Activated CD4-positive, alpha-beta memory T cell treated with anti-CD3 and anti-CD28 coated beads, Interleukin-2, amount 10 ng/mL, durations not matched to agents 7 days and 5 days (primary cell): ENCODE results near the gene EYS. TPM values are rescaled to one million over a fixed set of nuclear protein-coding genes. Genes with fewer than 3 reads are reported as not detected.

Source experiments
- CTCF ChIA-PET: fragments of 350-600 bp; sonication (Branson Sonifier 250); formaldehyde crosslinking; loops from one replicate; lab custom pipeline; 2021; ENCODE audit warnings: antibody characterized with exemption, inconsistent platforms; lab: Charles Lee
- POLR2A ChIA-PET: fragments of 350-600 bp; sonication (Branson Sonifier 250); formaldehyde crosslinking; loops from one replicate; lab custom pipeline; 2021; ENCODE audit warnings: antibody characterized with exemption; lab: Charles Lee
- DNase-seq: peaks from one replicate; pipeline ENCODE4 v3.0.0-alpha.2; 2020
- H3K27ac Mint-ChIP-seq: one replicate; pipeline ENCODE4 v1.8.0; 2021; ENCODE audit warnings: mild to moderate bottlenecking, mixed read lengths
- H3K27me3 Mint-ChIP-seq: one replicate; pipeline ENCODE4 v1.8.0; 2021; ENCODE audit warnings: mixed read lengths
- H3K36me3 Mint-ChIP-seq: one replicate; pipeline ENCODE4 v1.8.0; 2021; ENCODE audit warnings: low read depth, mixed read lengths
- H3K4me1 Mint-ChIP-seq: one replicate; pipeline ENCODE4 v1.8.0; 2021; ENCODE audit warnings: mixed read lengths
- H3K4me3 Mint-ChIP-seq: one replicate; pipeline ENCODE4 v1.8.0; 2021; ENCODE audit warnings: mild to moderate bottlenecking, mixed read lengths
- H3K9me3 Mint-ChIP-seq: one replicate; pipeline ENCODE4 v1.8.0; 2021; ENCODE audit warnings: mixed read lengths
- total RNA-seq, 2 experiments: library from RNA; stranded (reverse); gene quantifications; one replicate each; pipeline ENCODE4 v1.2.3, GENCODE V29; 2021

Gene EYS
- total RNA-seq, 2 experiments from 2014 or later, result not detected

- no peaks in the 10 kb centered on the region for H3K27me3 Mint-ChIP-seq
- ChIA-PET CTCF (interaction anchor here (0.6 kb wide), 1 partner anchor 1060 kb away, joined by 4 read pairs; no protein-coding TSS in a partner anchor), POLR2A (no interaction called here)
- no peak overlapping the region for H3K27ac Mint-ChIP-seq
- no peaks in the 10 kb centered on the region for H3K4me1 Mint-ChIP-seq
- H3K9me3 Mint-ChIP-seq, result peaks cover 6% of the 10 kb centered on the region
- H3K4me3 Mint-ChIP-seq, result no peak overlapping the region
- H3K36me3 Mint-ChIP-seq, result no peaks in the 10 kb centered on the region
- DNase-seq, result no peak
Measured at GRCh38 chr6:64553249-64553786, 1153.7 kb downstream of the EYS start.

DNA sequence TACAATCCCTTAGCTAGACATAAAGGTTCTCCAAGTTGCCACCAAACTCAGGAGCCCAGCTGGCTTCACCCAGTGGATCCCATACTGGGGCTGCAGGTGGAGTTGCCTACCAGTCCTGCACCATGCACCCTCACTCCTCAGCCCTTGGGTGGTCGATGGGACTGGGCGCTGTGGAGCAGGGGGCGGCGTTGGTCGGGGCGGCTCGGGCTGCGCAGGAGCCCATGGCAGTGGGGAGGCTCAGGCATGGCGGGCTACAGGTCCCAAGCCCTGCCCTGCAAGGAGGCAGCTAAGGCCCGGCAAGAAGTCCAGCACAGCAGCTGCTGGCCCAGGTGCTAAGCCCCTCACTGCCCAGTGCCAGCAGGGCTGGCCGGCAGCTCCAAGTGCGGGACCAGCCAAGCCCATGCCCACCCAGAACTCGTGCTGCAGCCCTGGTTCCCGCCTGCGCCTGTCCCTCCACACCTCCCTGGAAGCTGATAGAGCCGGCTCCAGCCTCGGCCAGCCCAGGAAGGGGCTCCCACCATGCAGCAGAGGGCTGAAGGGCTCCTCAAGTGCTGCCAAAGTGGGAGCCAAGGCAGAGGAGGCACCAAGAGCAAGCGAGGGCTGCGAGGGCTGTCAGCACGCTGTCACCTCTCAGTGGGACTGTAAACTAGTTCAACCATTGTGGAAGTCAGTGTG lies 1159.3 kb downstream of the EYS start:
- CTCF ChIA-PET, result no interaction called here
- Mint-ChIP-seq H3K27me3 (no peaks in the 10 kb centered on the region), H3K4me1 (no peaks in the 10 kb centered on the region), H3K27ac (no peak overlapping the region), H3K36me3 (no peaks in the 10 kb centered on the region), H3K4me3 (no peak overlapping the region), H3K9me3 (peaks cover 9% of the 10 kb centered on the region)
- POLR2A ChIA-PET, result no interaction called here
- no peak for DNase-seq

DNA sequence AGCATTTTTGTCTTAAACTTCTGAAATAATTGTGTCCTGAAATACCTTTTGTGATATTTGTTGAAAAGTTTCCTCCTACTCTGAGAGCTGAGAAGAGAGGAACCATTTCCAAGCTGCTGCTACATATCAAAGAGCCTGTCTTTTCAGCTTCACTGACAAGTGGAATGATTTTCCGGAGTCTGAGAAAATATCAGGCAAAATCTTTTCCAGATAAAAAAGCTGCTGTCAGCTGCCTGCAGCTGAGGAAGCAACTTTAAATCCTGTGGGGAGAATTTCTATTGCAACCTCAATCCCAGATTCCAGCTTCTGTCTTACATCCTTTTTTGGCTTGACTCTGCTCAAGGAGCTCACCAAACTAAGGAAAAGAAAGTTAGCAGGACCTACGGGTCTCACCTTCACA lies 1167.1 kb downstream of the EYS start:
- Mint-ChIP-seq H3K27ac (no peak overlapping the region), H3K4me1 (no peaks in the 10 kb centered on the region), H3K27me3 (no peaks in the 10 kb centered on the region), H3K36me3 (no peaks in the 10 kb centered on the region), H3K4me3 (no peak overlapping the region), H3K9me3 (peaks cover 6% of the 10 kb centered on the region)
- ChIA-PET CTCF (no interaction called here), POLR2A (no interaction called here)
- no peak for DNase-seq

- ChIA-PET POLR2A (no interaction called here), CTCF (no interaction called here)
- H3K27me3 Mint-ChIP-seq, result no peaks in the 10 kb centered on the region
- H3K36me3 Mint-ChIP-seq, result no peaks in the 10 kb centered on the region
- no peak for DNase-seq
- no peak overlapping the region for H3K4me3 Mint-ChIP-seq
- peaks cover 3% of the 10 kb centered on the region for H3K9me3 Mint-ChIP-seq
- no peaks in the 10 kb centered on the region for H3K4me1 Mint-ChIP-seq
- H3K27ac Mint-ChIP-seq, result no peak overlapping the region
Measured at GRCh38 chr6:64538722-64539121, 1168.3 kb downstream of the EYS start.

DNA sequence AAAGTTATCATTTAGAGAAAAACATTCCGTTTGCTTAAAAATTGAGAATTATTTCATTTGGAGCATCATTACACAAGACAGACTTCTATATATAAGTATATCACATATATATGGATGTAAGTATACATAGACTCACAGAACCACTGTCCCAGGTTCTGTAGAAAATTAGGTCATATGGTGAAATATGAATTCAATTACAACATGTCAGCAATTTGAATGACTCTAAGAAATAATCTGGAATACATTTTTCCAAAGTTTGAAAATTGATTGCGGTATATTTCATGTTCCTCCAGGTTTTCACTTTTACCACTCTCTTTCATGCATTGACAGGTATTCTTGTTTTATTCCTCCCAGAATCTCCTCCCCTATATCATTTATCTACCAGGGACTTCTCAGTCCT lies 1179.1 kb downstream of the EYS start:
- CTCF ChIA-PET, result no interaction called here

DNA sequence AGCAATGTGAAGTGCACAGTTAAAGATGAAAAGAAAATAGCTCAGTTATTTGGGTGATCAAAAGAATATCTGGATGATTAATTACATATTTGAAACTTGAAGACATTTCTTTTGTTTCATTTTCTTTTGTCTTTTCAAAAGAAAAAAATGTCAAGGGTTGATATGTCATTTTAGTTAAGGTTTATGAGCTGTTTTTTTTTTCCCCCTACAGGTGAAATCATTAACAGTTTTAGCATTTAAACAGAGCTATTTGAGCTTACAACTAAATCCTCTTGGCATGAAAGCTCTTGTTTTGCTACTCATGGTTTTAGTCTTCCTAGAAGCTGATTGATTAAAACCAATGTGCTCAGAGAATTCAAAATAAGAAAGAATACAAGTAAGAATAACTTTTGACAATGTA lies 1184.2 kb downstream of the EYS start:
- Mint-ChIP-seq H3K36me3 (no peaks in the 10 kb centered on the region), H3K9me3 (no peaks in the 10 kb centered on the region), H3K4me3 (no peak overlapping the region), H3K27me3 (no peaks in the 10 kb centered on the region), H3K27ac (no peak overlapping the region), H3K4me1 (no peaks in the 10 kb centered on the region)
- ChIA-PET POLR2A (no interaction called here), CTCF (no interaction called here)
- no peak for DNase-seq

More for the DNA sequence above, 1179.1 kb downstream of the EYS start:
- no peak overlapping the region for H3K27ac Mint-ChIP-seq
- no peak overlapping the region for H3K4me3 Mint-ChIP-seq
- no peaks in the 10 kb centered on the region for H3K36me3 Mint-ChIP-seq
- H3K27me3 Mint-ChIP-seq, result no peaks in the 10 kb centered on the region
- POLR2A ChIA-PET, result no interaction called here
- no peak for DNase-seq
- H3K9me3 Mint-ChIP-seq, result no peaks in the 10 kb centered on the region
- H3K4me1 Mint-ChIP-seq, result no peaks in the 10 kb centered on the region

GRCh38 chr6:64520050-64520449 lies 1187.0 kb downstream of the EYS start:
- Mint-ChIP-seq H3K4me1 (no peaks in the 10 kb centered on the region), H3K4me3 (no peak overlapping the region), H3K36me3 (no peaks in the 10 kb centered on the region), H3K27me3 (no peaks in the 10 kb centered on the region), H3K27ac (no peak overlapping the region), H3K9me3 (no peaks in the 10 kb centered on the region)
- POLR2A ChIA-PET, result no interaction called here
- CTCF ChIA-PET, result no interaction called here
- DNase-seq, result no peak

DNA sequence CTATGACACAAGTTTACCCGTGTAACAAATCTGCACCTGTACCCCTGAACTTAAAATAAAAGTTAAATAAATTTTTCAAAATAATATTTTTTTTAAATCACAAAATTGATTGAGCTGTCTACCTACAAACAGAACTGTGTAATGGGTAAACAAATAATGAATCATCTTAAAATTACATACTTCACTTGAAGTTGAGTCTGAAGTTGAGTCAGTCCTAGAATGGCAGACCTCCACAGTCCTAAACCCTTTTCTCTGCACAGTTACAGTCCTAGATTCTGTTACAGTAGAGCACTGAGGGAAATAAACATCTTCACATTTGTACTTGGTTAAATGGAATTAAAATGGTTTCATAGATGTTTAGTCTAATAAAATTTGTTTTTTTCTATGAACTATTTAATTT lies 1190.6 kb downstream of the EYS start:
- CTCF ChIA-PET, result no interaction called here
- H3K4me1 Mint-ChIP-seq, result no peaks in the 10 kb centered on the region
- no peaks in the 10 kb centered on the region for H3K27me3 Mint-ChIP-seq
- H3K9me3 Mint-ChIP-seq, result peaks cover 4% of the 10 kb centered on the region
- no peak overlapping the region for H3K27ac Mint-ChIP-seq
- no peak overlapping the region for H3K4me3 Mint-ChIP-seq
- POLR2A ChIA-PET, result no interaction called here
- no peaks in the 10 kb centered on the region for H3K36me3 Mint-ChIP-seq
- no peak for DNase-seq

DNA sequence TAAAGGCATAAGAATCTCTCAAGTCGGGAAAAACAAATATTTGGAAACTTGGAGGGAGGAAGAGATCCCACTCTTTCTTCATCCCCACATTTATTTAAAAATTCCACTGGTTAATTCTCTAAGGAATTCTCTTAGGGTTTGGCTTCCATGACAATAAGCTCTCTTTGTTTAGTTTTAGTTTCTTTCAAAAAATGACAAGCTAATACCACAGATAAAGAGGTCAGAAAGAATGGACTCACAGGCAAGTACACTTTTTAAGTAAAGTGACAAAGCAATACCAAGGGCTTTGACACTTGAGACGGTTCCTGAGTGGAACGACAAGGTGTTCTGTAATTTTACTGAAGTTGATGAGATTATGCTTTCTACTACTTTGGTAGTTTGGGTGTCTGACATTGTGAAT lies 1199.4 kb downstream of the EYS start:
- no peak overlapping the region for H3K27ac Mint-ChIP-seq
- no peaks in the 10 kb centered on the region for H3K27me3 Mint-ChIP-seq
- ChIA-PET CTCF (no interaction called here), POLR2A (no interaction called here)
- no peaks in the 10 kb centered on the region for H3K4me1 Mint-ChIP-seq
- no peak overlapping the region for H3K4me3 Mint-ChIP-seq
- peaks cover 11% of the 10 kb centered on the region for H3K9me3 Mint-ChIP-seq
- no peaks in the 10 kb centered on the region for H3K36me3 Mint-ChIP-seq
- DNase-seq, result no peak

GRCh38 chr6:64505312-64505711 lies 1201.7 kb downstream of the EYS start:
- Mint-ChIP-seq H3K4me1 (no peaks in the 10 kb centered on the region), H3K4me3 (no peak overlapping the region), H3K9me3 (peaks cover 7% of the 10 kb centered on the region), H3K27me3 (no peaks in the 10 kb centered on the region), H3K36me3 (no peaks in the 10 kb centered on the region), H3K27ac (no peak overlapping the region)
- ChIA-PET CTCF (no interaction called here), POLR2A (no interaction called here)
- no peak for DNase-seq

DNA sequence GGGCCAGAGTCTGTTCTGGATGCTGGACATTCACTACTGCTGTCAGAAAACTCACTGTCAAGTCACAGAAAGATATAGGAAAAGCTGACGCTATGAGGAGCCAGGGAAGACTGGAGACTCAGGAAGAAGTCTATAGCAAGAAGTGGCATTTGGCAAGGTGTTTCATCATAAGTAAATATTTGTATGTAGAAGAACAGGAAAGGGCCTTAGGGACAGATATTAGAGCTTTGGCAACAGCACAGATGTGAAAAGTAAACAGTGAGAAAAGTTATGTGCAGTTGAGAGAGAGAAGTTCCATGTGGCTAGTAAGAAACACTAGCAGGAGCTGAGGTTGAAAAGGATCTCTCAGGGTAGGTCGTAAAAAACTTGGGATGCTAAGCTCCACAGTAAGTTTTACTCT lies 1202.5 kb downstream of the EYS start:
- H3K4me3 Mint-ChIP-seq, result no peak overlapping the region
- ChIA-PET POLR2A (no interaction called here), CTCF (no interaction called here)
- H3K9me3 Mint-ChIP-seq, result peaks cover 7% of the 10 kb centered on the region
- no peaks in the 10 kb centered on the region for H3K4me1 Mint-ChIP-seq
- DNase-seq, result no peak
- H3K27me3 Mint-ChIP-seq, result no peaks in the 10 kb centered on the region
- no peaks in the 10 kb centered on the region for H3K36me3 Mint-ChIP-seq
- no peak overlapping the region for H3K27ac Mint-ChIP-seq

- ChIA-PET POLR2A (no interaction called here), CTCF (no interaction called here)
- H3K36me3 Mint-ChIP-seq, result no peaks in the 10 kb centered on the region
- no peak for DNase-seq
- H3K27ac Mint-ChIP-seq, result no peak overlapping the region
- no peaks in the 10 kb centered on the region for H3K4me1 Mint-ChIP-seq
- H3K9me3 Mint-ChIP-seq, result peaks cover 10% of the 10 kb centered on the region
- H3K4me3 Mint-ChIP-seq, result no peak overlapping the region
- H3K27me3 Mint-ChIP-seq, result no peaks in the 10 kb centered on the region
Measured at GRCh38 chr6:64502801-64503200, 1204.2 kb downstream of the EYS start.

- Mint-ChIP-seq H3K36me3 (no peaks in the 10 kb centered on the region), H3K27ac (no peak overlapping the region), H3K9me3 (peaks cover 4% of the 10 kb centered on the region), H3K4me3 (no peak overlapping the region), H3K4me1 (no peaks in the 10 kb centered on the region), H3K27me3 (no peaks in the 10 kb centered on the region)
- POLR2A ChIA-PET, result no interaction called here
- DNase-seq, result no peak
- CTCF ChIA-PET, result no interaction called here
Measured at GRCh38 chr6:64497634-64498033, 1209.4 kb downstream of the EYS start.

- H3K9me3 Mint-ChIP-seq, result peaks cover 4% of the 10 kb centered on the region
- no peaks in the 10 kb centered on the region for H3K36me3 Mint-ChIP-seq
- ChIA-PET POLR2A (no interaction called here), CTCF (no interaction called here)
- H3K27me3 Mint-ChIP-seq, result no peaks in the 10 kb centered on the region
- H3K4me3 Mint-ChIP-seq, result no peak overlapping the region
- no peak overlapping the region for H3K27ac Mint-ChIP-seq
- DNase-seq, result no peak
- H3K4me1 Mint-ChIP-seq, result no peaks in the 10 kb centered on the region
Measured at GRCh38 chr6:64489763-64490162, 1217.3 kb downstream of the EYS start.
